Brain pericyte (primary cell): ENCODE results near the gene CD300LG.
"Not testable (repeated sequence)": the region's sequence is repeated elsewhere in the genome, so short reads cannot be mapped to it uniquely, and the experiment has no call there.

Experiments used
- DNase-seq: peaks from one replicate; pipeline ENCODE4 v3.0.0-alpha.2; 2012; ENCODE audit warnings: low read depth, low spot score

Gene CD300LG

GRCh38 chr17:43825567-43825966 lies 21.4 kb upstream of the CD300LG start:
- DNase-seq, result no peak

- DNase-seq, result no peak
Measured at GRCh38 chr17:43826206-43826605, 20.8 kb upstream of the CD300LG start.

GRCh38 chr17:43827596-43827995 lies 19.4 kb upstream of the CD300LG start:
- no peak for DNase-seq

- DNase-seq, result no peak
Measured at GRCh38 chr17:43829738-43830137, 17.2 kb upstream of the CD300LG start.

GRCh38 chr17:43830510-43831140 lies 16.4 kb upstream of the CD300LG start:
- no peak for DNase-seq

DNA sequence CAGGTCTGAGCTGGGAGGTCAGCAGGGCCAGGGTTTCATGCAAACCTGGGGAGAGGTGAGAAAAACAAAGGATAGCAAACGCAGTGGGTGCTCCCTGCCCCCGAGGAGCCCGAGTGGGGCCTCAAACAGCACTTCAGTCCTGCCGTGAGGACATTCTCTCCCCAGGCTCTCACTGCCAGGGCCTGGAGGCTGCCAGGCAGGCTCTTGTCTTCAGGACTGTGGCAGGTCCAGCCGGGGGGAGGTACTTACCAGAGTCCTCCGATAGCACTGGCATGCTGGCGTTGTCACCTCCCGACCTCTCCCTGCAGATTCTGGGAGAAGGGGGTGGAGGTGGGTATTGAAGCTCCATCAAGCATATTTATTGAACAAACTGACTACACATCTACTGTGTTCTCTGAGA lies 15.3 kb upstream of the CD300LG start:
- DNase-seq, result no peak

- DNase-seq, result no peak
Measured at GRCh38 chr17:43832168-43832975, 14.6 kb upstream of the CD300LG start.

DNA sequence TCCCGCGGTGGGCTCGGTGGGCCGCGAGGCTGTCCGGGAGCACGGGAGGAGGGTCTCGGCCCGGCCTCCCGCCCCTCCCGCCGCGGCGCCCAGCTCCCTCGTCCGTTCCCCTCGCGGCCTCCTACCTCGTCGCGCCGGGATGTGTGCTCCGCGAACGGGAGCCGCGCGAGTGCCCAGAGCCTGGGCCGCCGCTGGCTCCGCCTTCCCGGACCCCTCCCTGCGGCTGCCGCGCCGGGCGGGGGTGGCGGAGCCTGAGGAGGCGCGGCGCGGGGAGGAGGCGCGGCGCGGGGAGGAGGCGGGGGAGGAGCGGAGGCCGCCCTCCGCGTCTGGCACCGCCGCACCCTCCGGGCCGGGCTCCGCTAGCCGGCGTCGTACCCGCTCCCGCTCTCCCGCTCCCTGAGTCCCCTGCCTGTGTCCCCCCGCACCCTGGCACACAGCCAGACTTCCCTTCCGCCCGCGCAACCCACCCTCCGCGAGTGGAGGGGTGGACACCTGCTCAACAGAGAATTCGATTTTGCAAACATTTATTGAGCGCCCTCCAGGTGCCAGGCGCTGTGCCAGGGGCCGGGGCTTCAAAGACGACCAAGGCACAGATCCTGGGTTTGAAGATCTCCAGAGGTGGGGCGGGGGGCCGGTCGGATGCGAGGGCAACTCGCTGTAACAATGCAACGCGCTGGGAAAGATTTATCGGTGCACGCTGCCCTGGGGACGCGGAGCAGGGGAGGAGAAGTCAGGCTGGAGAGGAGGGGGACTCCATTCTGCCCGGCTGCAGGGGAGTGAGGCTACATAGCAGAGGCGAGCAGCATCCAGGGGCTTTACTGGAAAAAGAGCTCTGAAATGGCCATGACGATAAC lies 13.8 kb upstream of the CD300LG start, which contains the start of gene MPP3:
TSS of gene MPP3 (minus strand) at position 171 of the 854 bp plus-strand sequence. CDS start 1,240 bp downstream, outside the sequence.
- DNase-seq, result no peak

- DNase-seq, result no peak
Measured at GRCh38 chr17:43834106-43834505, 12.9 kb upstream of the CD300LG start.

DNA sequence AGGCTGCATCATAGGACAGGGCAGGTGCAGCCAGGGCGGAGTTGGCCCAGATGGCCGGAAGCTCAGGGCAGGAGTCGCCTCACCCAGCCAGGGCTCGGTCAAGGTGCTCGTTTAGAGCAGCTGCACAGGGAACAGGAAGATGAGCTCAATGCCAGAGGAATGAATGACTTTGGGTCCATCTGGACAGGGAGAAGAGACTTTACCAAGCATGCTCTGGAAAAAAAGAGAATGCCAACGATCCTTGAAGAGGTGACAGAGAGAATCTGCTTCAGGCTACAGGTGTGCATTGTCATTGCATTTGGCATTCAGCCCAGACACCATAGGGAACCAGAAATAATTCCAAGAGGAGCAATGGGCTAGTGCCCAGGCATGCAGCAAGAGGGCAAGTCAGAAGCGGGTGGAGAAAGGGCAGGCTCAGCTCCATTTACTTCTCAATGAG lies 7.3 kb upstream of the CD300LG start:
- DNase-seq, result no peak

DNA sequence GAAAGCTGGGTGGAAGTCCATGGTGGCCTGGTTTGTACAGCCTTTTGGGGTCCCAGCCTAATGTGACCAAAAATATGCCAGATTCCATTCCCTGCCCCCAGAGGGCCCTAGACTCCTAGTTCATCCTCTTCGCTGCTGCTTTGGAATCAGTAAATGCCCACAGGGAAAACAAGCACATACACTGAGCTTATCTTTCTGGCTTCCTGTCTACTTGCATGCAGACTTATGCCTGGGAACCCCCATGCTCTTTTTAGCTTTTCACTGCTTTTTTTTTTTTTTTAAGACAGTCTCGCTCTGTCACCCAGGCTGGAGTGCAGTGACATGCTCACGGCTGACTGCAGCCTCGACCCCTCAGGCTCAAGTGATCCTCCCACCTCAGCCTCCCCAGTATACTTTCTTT lies 6.2 kb upstream of the CD300LG start:
- no peak for DNase-seq

DNA sequence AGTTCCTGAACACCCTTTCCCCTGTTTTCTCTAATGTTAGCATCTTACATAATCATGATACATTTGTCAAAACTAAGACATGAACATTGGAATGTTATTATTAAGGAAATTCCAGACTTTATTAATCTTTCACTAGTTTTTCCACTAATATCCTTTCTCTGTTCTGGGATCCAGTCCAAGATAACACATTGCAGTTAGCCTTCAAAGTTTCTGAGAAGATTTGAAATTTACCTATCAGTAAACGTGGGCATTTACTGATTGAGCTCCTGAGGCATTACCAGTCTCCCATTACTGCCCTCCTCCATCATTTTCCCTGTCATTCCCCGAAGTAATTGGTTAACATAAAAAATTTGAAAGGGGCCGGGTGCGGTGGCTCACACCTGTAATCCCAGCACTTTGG lies 5.7 kb upstream of the CD300LG start:
- no peak for DNase-seq

DNA sequence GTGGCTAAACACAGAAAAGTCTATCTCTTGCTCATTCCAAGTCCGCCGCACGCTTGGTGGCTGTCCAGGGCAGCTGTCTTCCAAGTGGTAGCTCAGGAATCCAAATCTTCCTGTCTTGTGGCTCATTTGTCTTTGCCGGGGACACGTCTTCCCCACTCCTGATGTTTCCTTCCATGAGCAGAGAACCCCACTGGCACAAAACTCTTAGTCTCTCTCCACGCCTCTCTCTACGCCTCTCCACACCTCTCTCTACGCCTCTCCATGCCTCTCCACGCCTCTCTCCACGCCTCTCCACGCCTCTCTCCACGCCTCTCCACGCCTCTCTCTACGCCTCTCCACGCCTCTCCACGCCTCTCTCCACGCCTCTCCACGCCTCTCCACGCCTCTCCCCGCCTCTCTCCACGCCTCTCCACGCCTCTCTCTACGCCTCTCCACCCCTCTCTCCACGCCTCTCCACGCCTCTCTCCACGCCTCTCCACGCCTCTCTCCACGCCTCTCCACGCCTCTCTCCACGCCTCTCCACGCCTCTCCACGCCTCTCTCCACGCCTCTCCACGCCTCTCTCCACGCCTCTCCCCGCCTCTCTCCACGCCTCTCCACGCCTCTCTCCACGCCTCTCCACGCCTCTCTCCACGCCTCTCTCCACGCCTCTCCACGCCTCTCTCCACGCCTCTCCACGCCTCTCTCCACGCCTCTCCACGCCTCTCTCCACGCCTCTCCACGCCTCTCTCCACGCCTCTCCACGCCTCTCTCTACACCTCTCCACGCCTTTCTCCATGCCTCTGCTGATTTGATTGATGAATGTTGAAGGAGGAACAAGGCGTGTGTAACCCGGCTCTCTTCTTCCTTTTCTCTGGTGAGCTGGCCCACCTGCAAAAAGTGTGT lies 4.6 kb upstream of the CD300LG start:
- DNase-seq, result not testable (repeated sequence)

- DNase-seq, result no peak
Measured at GRCh38 chr17:43842975-43843325, 4.0 kb upstream of the CD300LG start.

- DNase-seq, result no peak
Measured at GRCh38 chr17:43844241-43844640, 2.7 kb upstream of the CD300LG start.

- DNase-seq, result no peak
Measured at GRCh38 chr17:43845766-43846165, 1.2 kb upstream of the CD300LG start.

GRCh38 chr17:43846221-43846712 lies 709 bp upstream of the CD300LG start:
- DNase-seq, result peak; percentile 15

- no peak for DNase-seq
Measured at GRCh38 chr17:43848601-43849000, 1.6 kb downstream of the CD300LG start.

- no peak for DNase-seq
Measured at GRCh38 chr17:43849116-43849515, 2.1 kb downstream of the CD300LG start.

GRCh38 chr17:43852571-43852970 lies 5.6 kb downstream of the CD300LG start:
- no peak for DNase-seq

- no peak for DNase-seq
Measured at GRCh38 chr17:43853546-43853945, 6.6 kb downstream of the CD300LG start.
